Dermis blood vessel endothelial cell (primary cell): ENCODE measurements around the gene METTL22. TPM values are rescaled to one million over a fixed set of nuclear protein-coding genes. Genes with fewer than 3 reads are reported as not detected.

Experiments
- DNase-seq: peaks from one replicate; pipeline ENCODE4 v3.0.0; 2010
- total RNA-seq: library from RNA; depleted of rRNA; stranded (reverse); fragments of >200 nt; gene quantifications from 2 replicates; pipeline ENCODE4 v1.2.3, GENCODE V29; 2014

Gene METTL22
- total RNA-seq, 1 donor from 2014 or later: 27.1 TPM

DNA sequence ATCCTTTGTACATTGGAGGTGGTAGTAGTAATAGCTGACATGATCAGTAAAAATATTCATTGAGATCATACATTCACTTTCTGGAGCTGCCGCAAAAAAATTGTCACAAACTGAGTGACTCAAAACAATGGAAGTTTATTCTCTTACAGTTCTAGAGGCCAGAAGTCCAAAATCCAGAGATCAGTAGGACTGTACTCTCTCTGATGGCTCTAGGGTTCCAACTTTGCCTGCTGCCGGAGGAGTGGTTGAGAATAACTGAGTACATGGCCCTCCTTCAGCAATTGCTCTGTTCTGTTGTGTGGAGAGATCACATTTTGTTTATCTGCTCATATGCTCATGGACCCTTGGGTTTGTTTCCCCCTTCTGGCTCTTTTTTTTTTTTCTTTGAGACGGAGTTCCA is 76.5 kb downstream of the METTL22 start:
- DNase-seq: no peak

Other genes starting within 250 kb of the METTL22 start
- not detected in 2 replicates for gene TMEM114, start 31.2 kb upstream of the METTL22 start, total RNA-seq
- gene ABAT, start 52.9 kb downstream of the METTL22 start, total RNA-seq: 1.4 and 3.7 TPM in 2 replicates
- gene TMEM186, start 175.9 kb downstream of the METTL22 start, total RNA-seq: 6.1 and 9.0 TPM in 2 replicates
- 26.2 and 34.6 TPM in 2 replicates for gene PMM2, start 176.1 kb downstream of the METTL22 start, total RNA-seq
- 157 and 172 TPM in 2 replicates for gene CARHSP1, start 247.3 kb downstream of the METTL22 start, total RNA-seq